Calu3 (cell line): ENCODE measurements around the gene SP140. TPM values are rescaled to one million over a fixed set of nuclear protein-coding genes. Genes with fewer than 3 reads are reported as not detected.

Experiments used
- BruUV-seq: library from RNA; stranded (reverse); fragments of 400-500 nt; replicated peaks from 2 replicates; lab custom pipeline; 2021; lab: Mats Ljungman, UMichigan
- CTCF ChIA-PET: fragments of 300-600 bp; sonication (Branson Sonifier 250); formaldehyde crosslinking; loops from one replicate; lab custom pipeline; 2022; ENCODE audit warnings: antibody characterized with exemption; lab: Charles Lee
- DNase-seq: peaks from one replicate; pipeline ENCODE4 v3.0.0; 2022
- H3K27ac Mint-ChIP-seq: one replicate; pipeline ENCODE4 v1.8.0; 2022; ENCODE audit warnings: mixed read lengths; ENCODE audit not compliant: unreplicated experiment
- H3K27me3 Mint-ChIP-seq: one replicate; pipeline ENCODE4 v1.8.0; 2022; ENCODE audit warnings: mixed read lengths; ENCODE audit not compliant: unreplicated experiment
- H3K36me3 Mint-ChIP-seq: one replicate; pipeline ENCODE4 v1.8.0; 2022; ENCODE audit warnings: mild to moderate bottlenecking, moderate library complexity, mixed read lengths; ENCODE audit not compliant: insufficient read depth, unreplicated experiment
- H3K4me1 Mint-ChIP-seq: one replicate; pipeline ENCODE4 v1.8.0; 2022; ENCODE audit warnings: mild to moderate bottlenecking, low read depth, mixed read lengths; ENCODE audit not compliant: unreplicated experiment
- H3K4me3 Mint-ChIP-seq: one replicate; pipeline ENCODE4 v1.8.0; 2022; ENCODE audit warnings: mild to moderate bottlenecking, low read depth, moderate library complexity, mixed read lengths; ENCODE audit not compliant: unreplicated experiment
- H3K9me3 Mint-ChIP-seq: one replicate; pipeline ENCODE4 v1.8.0; 2022; ENCODE audit warnings: low read depth, mixed read lengths; ENCODE audit not compliant: unreplicated experiment
- CTCF ChIP-seq: fragments of 200-600 bp; IDR thresholded peaks from one replicate; pipeline ENCODE4 v1.8.0; 2022; ENCODE audit warnings: antibody characterized with exemption; ENCODE audit not compliant: unreplicated experiment
- intact Hi-C: fragments of 100-400 bp; cut with micrococcal nuclease; formaldehyde crosslinking; loops from one replicate; pipeline ENCODE4 v1.10.0; 2022; ENCODE audit not compliant: unreplicated experiment
- total RNA-seq: library from RNA; stranded (reverse); gene quantifications from 2 replicates; pipeline ENCODE4 v1.2.3, GENCODE V29; 2022

Gene SP140
- total RNA-seq, 1 experiment from 2014 or later = 10.9 TPM

GRCh38 chr2:230348787-230349186 is 123.3 kb downstream of the SP140 start:
- intact Hi-C loops = no loop called here
- Mint-ChIP-seq H3K9me3 (peaks cover 3% of the 10 kb centered on the region), H3K4me3 (no peak overlapping the region), H3K4me1 (peaks cover 19% of the 10 kb centered on the region), H3K27me3 (no peaks in the 10 kb centered on the region), H3K27ac (no peak overlapping the region), H3K36me3 (no peaks in the 10 kb centered on the region)
- no peak for DNase-seq
- CTCF ChIA-PET = no interaction called here
- no peak for TF ChIP-seq CTCF
- no TSS peak for BruUV-seq

- DNase-seq = no peak
- H3K4me1 Mint-ChIP-seq = peaks cover 8% of the 10 kb centered on the region
- intact Hi-C loops = no loop called here
- no TSS peak for BruUV-seq
- no peak overlapping the region for H3K27ac Mint-ChIP-seq
- no peaks in the 10 kb centered on the region for H3K27me3 Mint-ChIP-seq
- TF ChIP-seq CTCF = no peak
- CTCF ChIA-PET = no interaction called here
- H3K4me3 Mint-ChIP-seq = no peak overlapping the region
- no peaks in the 10 kb centered on the region for H3K9me3 Mint-ChIP-seq
- H3K36me3 Mint-ChIP-seq = no peaks in the 10 kb centered on the region
Observed at GRCh38 chr2:230356084-230356483, 130.5 kb downstream of the SP140 start.

- CTCF ChIA-PET = no interaction called here
- Mint-ChIP-seq H3K36me3 (no peaks in the 10 kb centered on the region), H3K27ac (no peak overlapping the region), H3K27me3 (no peaks in the 10 kb centered on the region), H3K4me1 (peaks cover 8% of the 10 kb centered on the region), H3K4me3 (no peak overlapping the region), H3K9me3 (no peaks in the 10 kb centered on the region)
- BruUV-seq = no TSS peak
- no peak for DNase-seq
- TF ChIP-seq CTCF = no peak
- intact Hi-C loops = no loop called here
Observed at GRCh38 chr2:230358305-230358704, 132.8 kb downstream of the SP140 start.

GRCh38 chr2:230360028-230360427 is 134.5 kb downstream of the SP140 start:
- H3K36me3 Mint-ChIP-seq = no peaks in the 10 kb centered on the region
- H3K27ac Mint-ChIP-seq = no peak overlapping the region
- no TSS peak for BruUV-seq
- intact Hi-C loops = no loop called here
- TF ChIP-seq CTCF = no peak
- no peak overlapping the region for H3K4me3 Mint-ChIP-seq
- no peaks in the 10 kb centered on the region for H3K27me3 Mint-ChIP-seq
- H3K9me3 Mint-ChIP-seq = no peaks in the 10 kb centered on the region
- DNase-seq = no peak
- peaks cover 8% of the 10 kb centered on the region for H3K4me1 Mint-ChIP-seq
- CTCF ChIA-PET = no interaction called here
